Transverse colon (tissue), 4 donors: ENCODE measurements around the gene DSCAM. TPM values are rescaled to one million over a fixed set of nuclear protein-coding genes. Genes with fewer than 3 reads are reported as not detected.

Experiments
- DNase-seq: peaks from one replicate; pipeline ENCODE4 v3.0.0-alpha.2; 2019
- H3K27ac ChIP-seq, 4 donors: fragments of 200-600 bp; sonication (generic); 2 replicates each; pipeline ENCODE4 v1.5.1; 2016 to 2018; ENCODE audit warnings: inconsistent platforms in 4 of 4
- H3K27me3 ChIP-seq: fragments of 200-600 bp; sonication (generic); 2 replicates; pipeline ENCODE4 v1.5.1; 2017; ENCODE audit warnings: inconsistent platforms
- H3K36me3 ChIP-seq, 4 donors: fragments of 200-600 bp; sonication (generic); 2 replicates each; pipeline ENCODE4 v1.5.1; 2017 to 2019; ENCODE audit warnings: inconsistent platforms in 4 of 4
- H3K4me1 ChIP-seq, 4 donors: fragments of 200-600 bp; sonication (generic); 2 replicates each; pipeline ENCODE4 v1.5.1; 2017 to 2020; ENCODE audit warnings: inconsistent platforms in 4 of 4
- H3K4me3 ChIP-seq, 4 donors: fragments of 200-600 bp; sonication (generic); 1 replicate in 1 of 4; 2 replicates in 3 of 4; pipeline versions ENCODE4 v1.5.1 to v1.6.1; 2017 to 2019; ENCODE audit warnings: inconsistent platforms in 4 of 4
- H3K9me3 ChIP-seq, 2 donors: fragments of 200-600 bp; sonication (generic); 2 replicates each; pipeline ENCODE4 v1.5.1; 2017 to 2019; ENCODE audit warnings: inconsistent platforms in 2 of 2
- CTCF ChIP-seq, 5 experiments: fragments of 200-600 bp in 3 of 5; fragments of 450-650 bp in 2 of 5; sonication (generic) in 3 of 5; IDR thresholded peaks; 1 replicate in 2 of 5; 2 replicates in 3 of 5; pipeline ENCODE4 v1.5.1; 2016 to 2017; ENCODE audit warnings: antibody characterized with exemption in 5 of 5, inconsistent platforms in 3 of 5, mild to moderate bottlenecking in 2 of 5, moderate library complexity in 1 of 5
- EP300 ChIP-seq: sonication (generic); formaldehyde crosslinking; IDR thresholded peaks from one replicate; pipeline ENCODE4 v1.6.1; 2017; ENCODE audit warnings: antibody characterized with exemption, low read depth
- POLR2A ChIP-seq: fragments of 450-650 bp; IDR thresholded peaks from one replicate; pipeline ENCODE4 v1.6.1; 2016; ENCODE audit warnings: antibody characterized with exemption, mild to moderate bottlenecking, moderate library complexity
- POLR2AphosphoS5 ChIP-seq, 3 donors: sonication (generic); formaldehyde crosslinking; IDR thresholded peaks; one replicate each; pipeline ENCODE4 v1.6.1; 2016; ENCODE audit warnings: antibody characterized with exemption in 3 of 3
- WGBS, 2 donors: methylation state at CpG; one replicate each; pipeline ENCODE4 v1.1.5; 2018; ENCODE audit warnings: low coverage in 1 of 2; 5-methylcytosine and 5-hydroxymethylcytosine counted together
- in situ Hi-C, 4 donors: fragments of 200-750 bp; cut with MboI; loops; one replicate each; pipeline versions ENCODE4 v1.15.0 to v1.15.1; 2017; ENCODE audit warnings: low sequenced_read_pairs in 3 of 4, low pct_ligation_motif_present in 1 of 4, low pct_unique_long_range_greater_than_20kb in 1 of 4
- intact Hi-C: fragments of 100-400 bp; cut with DNase I; formaldehyde crosslinking; loops from one replicate; pipeline ENCODE4 v1.15.1; 2023; ENCODE audit warnings: low total_unique reads
- total RNA-seq, 4 donors: library from RNA; depleted of rRNA; stranded (reverse); fragments of >200 nt; gene quantifications; one replicate each; pipeline ENCODE4 v1.1.0, GENCODE V29; 2016

Gene DSCAM
- total RNA-seq, 4 donors from 2014 or later, result 0.16 TPM; not detected in 3

GRCh38 chr21:40696246-40696645 lies 150.7 kb downstream of the DSCAM start:
- 69 to 76% methylated on average over 4 to 6 of the region's 6 CpGs for WGBS, 2 donors
- DNase-seq, result no peak
- in situ Hi-C loops, result no loop called here
- intact Hi-C loops, result no loop called here
- no peak overlapping the region for H3K4me3 ChIP-seq
- no peaks in the 10 kb centered on the region for H3K9me3 ChIP-seq
- H3K27me3 ChIP-seq, result no peaks in the 10 kb centered on the region
- H3K36me3 ChIP-seq, result no peaks in the 10 kb centered on the region
- TF ChIP-seq POLR2AphosphoS5 (IDR thresholded peaks at IDR 0.05) (no peak), CTCF (IDR thresholded peaks at IDR 0.05) (no peak), POLR2A (no peak), EP300 (no peak)
- H3K4me1 ChIP-seq, result no peaks in the 10 kb centered on the region
- H3K27ac ChIP-seq, result no peak overlapping the region

- Histone ChIP-seq H3K4me3 (no peak overlapping the region), H3K36me3 (no peaks in the 10 kb centered on the region), H3K4me1 (no peaks in the 10 kb centered on the region), H3K27me3 (no peaks in the 10 kb centered on the region), H3K27ac (no peak overlapping the region), H3K9me3 (no peaks in the 10 kb centered on the region)
- DNase-seq, result no peak
- intact Hi-C loops, result no loop called here
- in situ Hi-C loops, result no loop called here
- 33 to 55% methylated on average over 1 to 4 of the region's 4 CpGs for WGBS, 2 donors
- TF ChIP-seq CTCF (IDR thresholded peaks at IDR 0.05), result no peak
- no peak for TF ChIP-seq POLR2AphosphoS5 (IDR thresholded peaks at IDR 0.05)
- no peak for TF ChIP-seq POLR2A
- TF ChIP-seq EP300, result no peak
Observed at GRCh38 chr21:40689840-40690360, 157.1 kb downstream of the DSCAM start.

GRCh38 chr21:40689217-40689616 lies 157.7 kb downstream of the DSCAM start:
- Histone ChIP-seq H3K9me3 (no peaks in the 10 kb centered on the region), H3K4me3 (no peak overlapping the region), H3K27me3 (no peaks in the 10 kb centered on the region), H3K27ac (no peak overlapping the region), H3K36me3 (no peaks in the 10 kb centered on the region), H3K4me1 (no peaks in the 10 kb centered on the region)
- intact Hi-C loops, result no loop called here
- DNase-seq, result no peak
- TF ChIP-seq POLR2AphosphoS5 (IDR thresholded peaks at IDR 0.05) (no peak), POLR2A (no peak), EP300 (no peak), CTCF (IDR thresholded peaks at IDR 0.05) (no peak)
- in situ Hi-C loops, result no loop called here
- WGBS, 2 donors, result 76 to 100% methylated on average over 1 to 4 of the region's 4 CpGs

GRCh38 chr21:40688106-40688864 lies 158.7 kb downstream of the DSCAM start:
- TF ChIP-seq CTCF (IDR thresholded peaks at IDR 0.05) (no peak), POLR2AphosphoS5 (IDR thresholded peaks at IDR 0.05) (no peak), EP300 (no peak), POLR2A (no peak)
- Histone ChIP-seq H3K27me3 (no peaks in the 10 kb centered on the region), H3K4me3 (no peak overlapping the region), H3K27ac (no peak overlapping the region), H3K36me3 (no peaks in the 10 kb centered on the region), H3K9me3 (no peaks in the 10 kb centered on the region), H3K4me1 (no peaks in the 10 kb centered on the region)
- intact Hi-C loops (no loop called here), in situ Hi-C loops (no loop called here)
- 45 to 55% methylated on average over 5 of the region's 5 CpGs for WGBS, 2 donors
- no peak for DNase-seq
